Measurements from ENCODE around the gene ADAMTS12.

The ADAMTS12 gene

DNA sequence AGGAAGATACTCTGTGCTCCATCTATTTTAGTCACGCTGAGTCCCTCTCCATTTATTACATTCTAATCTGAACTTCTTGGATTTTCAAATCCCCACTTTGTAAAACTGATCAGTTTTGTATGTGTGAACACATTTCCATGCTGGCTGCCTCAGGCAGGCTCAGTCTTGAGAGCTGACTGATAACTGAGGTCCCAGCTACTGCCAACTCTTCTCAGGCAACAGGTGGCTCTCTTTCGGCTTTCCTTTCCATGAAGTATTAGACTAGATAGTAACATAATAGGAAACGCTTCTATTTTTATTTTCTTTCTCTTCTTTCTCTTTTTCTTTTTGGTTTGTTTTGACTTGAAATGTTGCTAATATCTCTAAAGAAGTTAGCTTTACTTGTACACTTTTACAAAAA, 312.6 kb downstream of the ADAMTS12 start:
- H3K4me3 ChIP-seq (ENCODE audit: low read depth in 1 of 2, low read length in 1 of 2), result no peak overlapping the region
- H3K9me3 ChIP-seq, result no peaks in the 10 kb centered on the region
- TF ChIP-seq, protein P1, sequence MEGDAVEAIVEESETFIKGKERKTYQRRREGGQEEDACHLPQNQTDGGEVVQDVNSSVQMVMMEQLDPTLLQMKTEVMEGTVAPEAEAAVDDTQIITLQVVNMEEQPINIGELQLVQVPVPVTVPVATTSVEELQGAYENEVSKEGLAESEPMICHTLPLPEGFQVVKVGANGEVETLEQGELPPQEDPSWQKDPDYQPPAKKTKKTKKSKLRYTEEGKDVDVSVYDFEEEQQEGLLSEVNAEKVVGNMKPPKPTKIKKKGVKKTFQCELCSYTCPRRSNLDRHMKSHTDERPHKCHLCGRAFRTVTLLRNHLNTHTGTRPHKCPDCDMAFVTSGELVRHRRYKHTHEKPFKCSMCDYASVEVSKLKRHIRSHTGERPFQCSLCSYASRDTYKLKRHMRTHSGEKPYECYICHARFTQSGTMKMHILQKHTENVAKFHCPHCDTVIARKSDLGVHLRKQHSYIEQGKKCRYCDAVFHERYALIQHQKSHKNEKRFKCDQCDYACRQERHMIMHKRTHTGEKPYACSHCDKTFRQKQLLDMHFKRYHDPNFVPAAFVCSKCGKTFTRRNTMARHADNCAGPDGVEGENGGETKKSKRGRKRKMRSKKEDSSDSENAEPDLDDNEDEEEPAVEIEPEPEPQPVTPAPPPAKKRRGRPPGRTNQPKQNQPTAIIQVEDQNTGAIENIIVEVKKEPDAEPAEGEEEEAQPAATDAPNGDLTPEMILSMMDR (IDR thresholded peaks at IDR 0.05), result no peak

DNA sequence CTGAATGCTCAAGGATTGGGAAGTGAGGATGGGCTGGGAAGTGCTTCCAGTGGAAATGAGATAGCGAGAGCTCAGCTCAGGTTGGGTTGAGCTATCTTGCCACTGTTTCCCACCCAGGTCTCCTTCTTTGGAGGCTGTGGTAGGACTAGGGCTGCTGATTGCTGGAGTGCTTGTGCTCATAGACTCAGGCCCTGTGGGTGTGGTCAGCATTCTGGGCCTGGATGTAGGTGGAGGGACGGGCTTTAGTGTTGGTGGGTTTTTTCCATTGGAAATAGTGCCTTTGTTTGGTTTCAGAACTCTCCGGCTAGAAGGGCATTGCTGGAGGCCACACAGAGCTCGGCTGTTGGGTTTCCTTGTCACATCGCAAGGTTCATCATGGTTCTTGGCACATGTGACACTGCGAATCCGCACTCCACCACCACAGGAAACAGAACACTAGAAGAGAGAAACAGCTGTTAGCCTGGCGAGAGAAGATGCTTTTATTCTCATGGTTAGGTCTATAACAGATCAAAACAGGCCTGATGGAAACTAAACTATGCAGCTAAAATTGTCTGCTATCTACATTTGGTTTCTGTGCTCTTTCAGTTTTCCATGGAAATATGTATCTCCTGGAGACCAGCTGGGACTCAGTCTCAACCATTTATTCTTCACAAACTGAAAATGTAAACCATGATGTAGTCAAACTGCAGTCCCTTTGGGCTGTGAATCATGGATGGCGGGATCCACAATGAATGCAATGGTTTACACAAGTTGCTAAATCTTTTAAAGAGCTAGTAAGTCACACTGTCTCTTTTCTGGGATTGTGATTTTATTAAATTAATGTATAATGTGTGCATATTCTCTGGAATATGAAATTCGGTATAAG, 314.8 kb downstream of the ADAMTS12 start:
- Histone ChIP-seq H3K4me1 (ENCODE audit: control insufficient read depth in 1 of 2, insufficient read depth in 1 of 2, low read depth in 1 of 2, low read length in 1 of 2) (no peaks in the 10 kb centered on the region), H3K27me3 (no peaks in the 10 kb centered on the region), H3K36me3 (no peaks in the 10 kb centered on the region), H3K9me3 (no peaks in the 10 kb centered on the region), H3K4me3 (ENCODE audit: low read depth in 1 of 2, low read length in 1 of 2) (no peak overlapping the region), H3K27ac (no peak overlapping the region)
- TF ChIP-seq, protein P1 (IDR thresholded peaks at IDR 0.05), result no peak

More for the DNA sequence above, 312.6 kb downstream of the ADAMTS12 start:
- no peaks in the 10 kb centered on the region for H3K36me3 ChIP-seq
- no peaks in the 10 kb centered on the region for H3K27me3 ChIP-seq
- H3K27ac ChIP-seq, result no peak overlapping the region
- no peaks in the 10 kb centered on the region for H3K4me1 ChIP-seq (ENCODE audit: control insufficient read depth in 1 of 2, insufficient read depth in 1 of 2, low read depth in 1 of 2, low read length in 1 of 2)

DNA sequence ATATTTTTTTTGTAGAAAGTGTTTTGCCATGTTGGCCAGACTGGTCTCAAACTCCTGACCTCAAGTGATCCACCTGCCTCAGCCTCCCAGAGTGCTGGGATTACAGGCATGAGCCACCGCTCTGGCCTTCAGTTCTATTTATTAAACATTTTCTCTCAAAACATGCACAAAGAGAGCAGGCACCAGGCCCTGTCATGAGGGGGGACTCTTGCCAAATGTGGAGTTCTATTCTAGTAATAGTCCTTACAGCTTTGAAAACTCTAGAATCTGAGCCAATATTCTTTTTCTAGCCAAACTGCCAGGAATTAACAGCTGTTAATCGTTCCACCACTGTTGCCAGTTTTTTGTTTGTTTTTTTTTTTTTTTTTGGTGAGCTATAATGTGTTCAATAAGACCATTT, 326.5 kb downstream of the ADAMTS12 start:
- Histone ChIP-seq H3K27me3 (no peaks in the 10 kb centered on the region), H3K27ac (no peak overlapping the region), H3K4me3 (ENCODE audit: low read depth in 1 of 2, low read length in 1 of 2) (no peak overlapping the region), H3K9me3 (no peaks in the 10 kb centered on the region), H3K4me1 (ENCODE audit: control insufficient read depth in 1 of 2, insufficient read depth in 1 of 2, low read depth in 1 of 2, low read length in 1 of 2) (peaks cover 0 to 10% of the 10 kb centered on the region in 2 experiments), H3K36me3 (no peaks in the 10 kb centered on the region)
- TF ChIP-seq, protein P1 (IDR thresholded peaks at IDR 0.05), result no peak

DNA sequence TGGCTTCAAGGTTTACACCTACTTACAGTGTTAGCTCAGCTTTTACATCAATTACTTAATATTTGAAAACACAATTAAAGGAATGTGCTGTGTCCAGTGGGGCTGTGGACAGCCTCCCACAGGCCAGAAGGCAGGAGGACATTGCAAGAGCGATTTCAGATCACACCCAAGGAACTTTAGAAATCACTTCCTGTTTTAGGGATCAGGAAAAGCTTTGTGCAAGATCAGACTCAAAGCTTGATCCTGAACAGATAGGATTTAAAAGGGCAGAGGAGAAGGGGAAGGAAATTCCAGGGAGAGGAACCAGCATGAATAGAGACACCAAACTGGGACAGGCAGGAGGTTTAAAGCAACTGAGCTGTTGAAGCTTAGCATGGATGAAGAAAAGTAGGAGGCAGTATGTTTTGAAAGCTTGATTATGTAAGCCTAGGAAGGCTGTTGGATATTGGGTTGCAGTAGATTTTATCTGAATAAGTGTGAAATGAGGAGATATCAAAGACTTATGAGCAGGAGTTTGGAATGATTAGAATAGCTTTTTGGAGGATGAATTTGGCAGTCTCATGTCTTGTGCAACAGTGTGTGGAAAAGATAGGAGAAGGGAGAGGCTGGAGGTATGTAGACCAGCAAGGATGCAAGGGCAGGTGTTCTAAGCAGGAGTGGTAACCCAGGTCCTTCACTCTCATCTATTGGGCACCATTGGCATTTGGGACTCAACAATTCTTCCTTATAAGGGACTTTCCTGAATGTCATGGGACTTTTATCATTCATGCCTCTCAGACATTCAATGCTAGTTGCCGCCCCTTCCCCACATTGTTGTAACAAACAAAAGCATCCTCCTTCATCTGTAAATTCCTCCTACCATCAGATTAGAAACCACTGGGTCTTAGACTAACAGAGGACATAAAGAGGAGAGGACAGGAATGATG, 327.5 kb downstream of the ADAMTS12 start:
- no peak overlapping the region for H3K27ac ChIP-seq
- no peaks in the 10 kb centered on the region for H3K36me3 ChIP-seq
- TF ChIP-seq, protein P1 (IDR thresholded peaks at IDR 0.05), result no peak
- peaks cover 0 to 10% of the 10 kb centered on the region in 2 experiments for H3K4me1 ChIP-seq (ENCODE audit: control insufficient read depth in 1 of 2, insufficient read depth in 1 of 2, low read depth in 1 of 2, low read length in 1 of 2)
- H3K4me3 ChIP-seq (ENCODE audit: low read depth in 1 of 2, low read length in 1 of 2), result no peak overlapping the region
- no peaks in the 10 kb centered on the region for H3K27me3 ChIP-seq
- H3K9me3 ChIP-seq, result no peaks in the 10 kb centered on the region

DNA sequence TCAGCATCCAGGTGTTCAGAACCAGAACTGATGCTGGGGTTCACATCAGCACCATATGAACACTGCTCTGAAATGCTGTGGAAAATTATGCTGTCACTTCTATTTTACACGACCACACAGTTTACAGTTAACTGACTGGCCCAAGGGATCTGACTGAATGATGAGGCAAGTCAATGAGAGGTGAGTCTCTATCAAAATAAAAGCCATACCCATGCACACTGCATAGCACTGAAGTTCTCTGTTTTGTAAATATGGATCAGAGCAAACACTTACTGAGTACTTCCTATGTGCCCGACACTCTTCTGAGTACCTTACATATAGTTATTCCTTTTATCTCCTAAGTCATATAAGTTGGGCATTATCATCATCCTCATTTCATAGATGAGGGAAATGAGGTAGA, 328.3 kb downstream of the ADAMTS12 start:
- no peaks in the 10 kb centered on the region for H3K36me3 ChIP-seq
- TF ChIP-seq, protein P1 (IDR thresholded peaks at IDR 0.05), result no peak

More for the DNA sequence above, 328.3 kb downstream of the ADAMTS12 start:
- H3K4me3 ChIP-seq (ENCODE audit: low read depth in 1 of 2, low read length in 1 of 2), result no peak overlapping the region
- H3K9me3 ChIP-seq, result no peaks in the 10 kb centered on the region
- H3K4me1 ChIP-seq (ENCODE audit: control insufficient read depth in 1 of 2, insufficient read depth in 1 of 2, low read depth in 1 of 2, low read length in 1 of 2), result peaks cover 0 to 10% of the 10 kb centered on the region in 2 experiments
- no peak overlapping the region for H3K27ac ChIP-seq
- no peaks in the 10 kb centered on the region for H3K27me3 ChIP-seq
